Measurements from ENCODE around the gene DLG4. TPM values are rescaled to one million over a fixed set of nuclear protein-coding genes. Genes with fewer than 3 reads are reported as not detected.
"Not testable (repeated sequence)": the region's sequence is repeated elsewhere in the genome, so short reads cannot be mapped to it uniquely, and the experiment has no call there.

Gene DLG4
- total RNA-seq, 2 experiments from 2014 or later: 9.4 to 9.5 TPM

DNA sequence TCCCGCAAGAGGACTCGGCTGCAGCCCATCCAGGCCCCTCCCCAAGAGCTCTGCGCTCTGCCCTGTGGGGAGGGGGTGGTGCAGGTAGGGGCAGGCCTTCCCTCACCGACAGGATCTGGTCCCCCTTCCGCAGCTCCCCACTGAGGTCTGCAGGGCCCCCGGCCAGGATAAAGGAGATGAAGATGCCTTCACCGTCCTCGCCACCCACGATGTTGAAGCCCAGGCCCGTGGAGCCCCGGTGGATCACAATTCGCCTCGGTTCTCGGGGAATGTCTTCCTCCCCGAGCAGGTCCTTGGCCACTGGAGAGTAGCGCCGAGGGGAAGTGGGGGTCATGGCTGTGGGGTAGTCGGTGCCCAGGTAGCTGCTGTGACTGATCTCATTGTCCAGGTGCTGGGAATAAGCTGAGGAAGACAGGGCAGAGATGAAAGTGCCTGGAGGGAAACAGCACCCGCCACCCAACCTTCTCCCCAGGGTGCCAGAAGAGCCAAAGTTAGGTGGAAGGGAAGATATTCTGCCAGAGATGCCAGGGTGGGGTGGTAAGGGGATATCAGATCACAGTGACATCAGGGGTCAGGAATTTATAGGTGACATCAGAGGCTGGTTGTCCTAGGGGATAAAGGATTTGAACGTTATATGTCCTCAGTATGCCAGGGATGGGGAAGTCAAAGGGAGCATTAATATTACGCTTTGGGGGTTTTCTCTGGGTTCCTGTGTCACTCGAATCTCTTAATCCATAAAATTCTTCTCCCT, 22.8 kb downstream of the DLG4 start:
- peak overlapping the region; percentile 36 for H3K27ac Mint-ChIP-seq
- no peaks in the 10 kb centered on the region for H3K4me1 Mint-ChIP-seq
- no peaks in the 10 kb centered on the region for H3K36me3 Mint-ChIP-seq (ENCODE audit: low read depth)
- no peak overlapping the region for H3K4me3 Mint-ChIP-seq
- no peaks in the 10 kb centered on the region for H3K27me3 Mint-ChIP-seq
- DNase-seq: no peak
- ChIA-PET CTCF (interaction anchor here (0.9 kb wide), 1 partner anchor 65 kb away, joined by 3 read pairs; no protein-coding TSS in a partner anchor), POLR2A (no interaction called here)
- H3K9me3 Mint-ChIP-seq: no peaks in the 10 kb centered on the region

DNA sequence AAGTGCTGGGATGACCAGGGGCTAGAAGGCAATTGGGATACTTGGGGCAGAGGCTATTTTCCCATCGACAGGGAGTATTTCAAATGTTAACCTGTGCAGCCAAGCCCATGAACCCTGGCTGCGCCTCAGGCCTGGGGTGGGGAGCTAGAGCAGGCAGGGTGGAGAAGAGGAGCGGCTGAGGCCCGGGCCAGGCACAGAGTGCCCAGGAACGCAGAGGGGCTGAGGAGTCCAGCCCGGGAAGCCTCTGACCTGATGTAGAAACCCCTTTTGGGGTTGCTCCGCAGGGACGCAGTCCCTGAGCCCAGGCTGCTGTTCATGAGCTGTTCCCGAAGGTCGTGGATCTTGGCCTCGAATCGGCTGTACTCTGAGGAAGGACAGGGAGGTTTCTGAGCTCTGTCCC, 23.7 kb downstream of the DLG4 start:
- no peak for DNase-seq
- POLR2A ChIA-PET: no interaction called here
- Mint-ChIP-seq H3K4me3 (no peak overlapping the region), H3K36me3 (ENCODE audit: low read depth) (no peaks in the 10 kb centered on the region), H3K27ac (no peak overlapping the region), H3K27me3 (no peaks in the 10 kb centered on the region), H3K9me3 (no peaks in the 10 kb centered on the region), H3K4me1 (no peaks in the 10 kb centered on the region)
- CTCF ChIA-PET: interaction anchor here (0.7 to 0.9 kb wide), 3 partner anchors 11 to 64 kb away, joined by 3 read pairs; no protein-coding TSS in a partner anchor

DNA sequence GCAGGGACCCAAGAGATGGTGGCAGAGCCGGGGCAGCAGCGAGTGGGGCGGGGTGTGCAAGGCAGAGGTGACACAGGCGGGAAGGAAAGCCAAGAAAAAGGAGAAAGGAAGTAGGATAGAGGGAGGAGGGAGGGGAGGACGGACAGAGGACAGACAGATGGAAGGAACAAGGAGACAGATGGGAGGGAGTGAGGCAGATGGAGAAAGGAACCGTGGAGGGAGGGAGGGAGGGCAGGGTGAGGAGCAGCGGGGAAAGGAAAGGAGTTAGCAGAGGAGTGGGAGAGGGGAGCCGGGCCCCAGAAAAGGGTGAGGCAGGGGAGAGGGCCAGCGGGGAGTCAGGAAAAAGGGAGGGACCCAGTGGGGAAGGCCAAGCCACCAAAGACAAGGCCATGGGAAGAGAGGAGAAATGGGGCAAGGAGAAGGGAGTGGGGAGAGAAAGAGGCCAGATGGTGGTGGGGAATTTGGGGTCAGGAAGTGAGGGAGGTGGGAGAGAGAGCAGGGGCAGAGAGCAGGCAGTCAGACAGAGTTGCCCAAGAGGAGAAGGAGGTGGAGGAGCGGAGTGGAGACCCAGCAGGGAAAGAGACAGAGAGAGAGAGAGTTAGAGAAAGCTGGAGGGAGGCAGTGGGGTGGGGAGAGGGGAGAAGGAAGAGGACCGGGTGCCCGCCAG, 27.2 kb downstream of the DLG4 start:
- H3K27me3 Mint-ChIP-seq: no peaks in the 10 kb centered on the region
- no peak overlapping the region for H3K4me3 Mint-ChIP-seq
- ChIA-PET CTCF (no interaction called here), POLR2A (no interaction called here)
- H3K36me3 Mint-ChIP-seq (ENCODE audit: low read depth): no peaks in the 10 kb centered on the region
- no peaks in the 10 kb centered on the region for H3K4me1 Mint-ChIP-seq
- no peak for DNase-seq
- no peak overlapping the region for H3K27ac Mint-ChIP-seq
- no peaks in the 10 kb centered on the region for H3K9me3 Mint-ChIP-seq

DNA sequence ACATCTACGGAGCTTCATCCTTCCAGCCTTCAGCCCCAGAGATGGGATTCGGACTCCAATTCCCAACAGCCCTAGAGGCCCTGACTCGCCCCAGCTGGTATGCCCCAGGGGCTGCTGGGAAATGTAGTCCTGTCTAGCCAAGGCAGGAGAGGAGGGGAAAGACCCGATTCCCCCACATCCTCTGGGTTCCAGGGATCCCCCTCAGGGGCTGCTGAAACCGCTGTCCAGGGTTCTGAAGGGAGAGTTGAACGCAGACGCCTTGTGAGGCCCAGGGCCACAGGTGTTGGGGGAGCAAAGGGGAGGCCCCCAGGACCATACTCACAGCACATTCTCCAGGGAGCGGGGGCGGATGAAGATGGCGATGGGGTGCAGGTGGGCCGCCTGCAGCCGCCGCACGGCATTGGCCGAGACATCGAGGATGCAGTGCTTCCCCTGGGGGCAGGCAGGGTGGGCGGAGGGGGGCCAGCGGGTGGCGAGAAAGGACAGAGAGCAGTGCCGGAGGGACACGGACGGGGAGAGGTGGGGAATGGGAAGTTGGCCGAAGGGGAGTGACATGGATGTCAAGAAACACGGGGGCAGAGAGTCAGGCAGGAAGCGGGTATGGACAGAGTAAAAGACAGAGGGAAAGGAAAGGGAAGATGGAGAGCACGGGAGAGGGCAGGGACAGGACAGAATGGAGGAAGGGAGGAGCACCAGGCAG, 27.9 kb downstream of the DLG4 start:
- no peaks in the 10 kb centered on the region for H3K9me3 Mint-ChIP-seq
- no peaks in the 10 kb centered on the region for H3K36me3 Mint-ChIP-seq (ENCODE audit: low read depth)
- no peaks in the 10 kb centered on the region for H3K4me1 Mint-ChIP-seq
- no peaks in the 10 kb centered on the region for H3K27me3 Mint-ChIP-seq
- H3K27ac Mint-ChIP-seq: no peak overlapping the region
- H3K4me3 Mint-ChIP-seq: no peak overlapping the region
- ChIA-PET POLR2A (no interaction called here), CTCF (no interaction called here)
- peak; percentile 35 for DNase-seq

DNA sequence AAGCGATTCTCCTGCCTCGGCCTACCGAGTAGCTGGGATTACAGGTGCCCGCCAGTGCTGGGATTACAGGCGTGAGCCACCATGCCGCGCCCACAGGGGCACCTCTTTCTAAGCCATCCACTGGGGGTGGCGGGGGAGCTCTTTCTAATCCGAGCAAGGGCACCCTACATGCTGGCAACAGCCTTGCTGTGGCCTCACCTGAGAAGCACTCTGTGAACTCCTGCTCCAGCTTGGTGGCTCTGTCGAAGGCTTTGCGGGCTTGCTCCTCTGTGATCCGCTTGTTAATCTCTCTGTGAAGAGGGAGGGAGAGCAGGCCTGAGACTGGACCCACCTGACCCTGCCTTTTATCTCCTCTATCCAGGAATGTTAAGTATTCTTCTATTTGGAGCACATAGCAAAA, 28.6 kb downstream of the DLG4 start:
- ChIA-PET POLR2A (no interaction called here), CTCF (no interaction called here)
- Mint-ChIP-seq H3K9me3 (no peaks in the 10 kb centered on the region), H3K27me3 (no peaks in the 10 kb centered on the region), H3K27ac (no peak overlapping the region), H3K4me3 (no peak overlapping the region), H3K36me3 (ENCODE audit: low read depth) (no peaks in the 10 kb centered on the region), H3K4me1 (peaks cover 4% of the 10 kb centered on the region)
- no peak for DNase-seq

DNA sequence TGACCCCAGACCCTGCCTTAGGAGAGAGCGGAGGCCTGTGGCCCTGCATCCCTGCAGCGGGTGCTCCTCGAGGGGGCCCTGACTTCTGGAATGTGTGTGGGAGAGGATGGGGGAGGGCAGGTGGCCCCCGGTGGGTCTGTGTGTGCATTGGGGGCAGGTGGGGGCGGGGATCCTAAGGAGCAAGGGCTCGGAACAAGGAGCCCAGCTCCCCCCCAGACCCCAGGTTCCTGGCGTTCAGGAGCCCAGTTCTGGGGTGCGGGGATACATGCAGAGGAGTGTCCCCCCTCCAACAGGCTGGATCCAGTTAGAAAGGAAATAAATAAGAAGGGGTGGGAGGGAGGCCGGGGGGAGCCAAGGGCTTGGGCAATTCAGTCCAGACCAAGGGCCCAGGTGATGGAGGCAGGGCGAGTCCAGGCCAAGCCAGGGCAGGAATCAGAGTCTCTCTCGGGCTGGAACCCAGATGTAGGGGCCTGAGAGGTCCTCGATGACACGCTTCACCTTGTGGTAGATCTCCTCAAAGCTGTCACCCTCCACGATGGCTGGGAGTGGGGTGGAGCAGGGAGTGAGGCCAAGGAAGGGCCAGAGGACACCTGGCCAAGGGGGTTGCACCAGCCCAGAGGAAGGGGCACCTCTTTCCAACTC, 29.2 kb downstream of the DLG4 start:
- CTCF ChIA-PET: interaction anchor here (0.6 kb wide), 1 partner anchor 182 kb away, joined by 5 read pairs; no protein-coding TSS in a partner anchor
- POLR2A ChIA-PET: no interaction called here
- Mint-ChIP-seq H3K4me3 (no peak overlapping the region), H3K27me3 (no peaks in the 10 kb centered on the region), H3K9me3 (no peaks in the 10 kb centered on the region), H3K36me3 (ENCODE audit: low read depth) (no peaks in the 10 kb centered on the region), H3K27ac (no peak overlapping the region), H3K4me1 (peaks cover 4% of the 10 kb centered on the region)
- no peak for DNase-seq

DNA sequence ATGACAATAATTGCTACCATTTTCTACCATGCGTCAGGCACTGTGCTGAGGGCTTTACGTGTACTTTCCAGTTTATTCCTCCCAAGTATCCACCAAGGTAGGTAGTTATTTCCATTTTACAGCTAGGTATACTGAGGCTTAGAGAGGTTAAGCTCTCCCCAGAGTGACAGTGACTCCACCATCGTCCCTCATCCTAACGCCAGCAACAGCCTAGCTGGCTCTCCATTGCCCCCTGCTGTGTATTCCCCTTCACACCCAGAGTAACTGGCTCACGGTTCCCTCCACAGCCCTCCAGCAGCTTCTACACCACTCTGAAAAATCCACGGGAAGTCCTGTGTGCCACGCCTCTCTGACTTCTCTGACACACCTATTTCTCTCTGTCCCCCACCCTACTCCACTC, 33.4 kb downstream of the DLG4 start:
- POLR2A ChIA-PET: no interaction called here
- Mint-ChIP-seq H3K27ac (no peak overlapping the region), H3K4me1 (peaks cover 4% of the 10 kb centered on the region), H3K36me3 (ENCODE audit: low read depth) (no peaks in the 10 kb centered on the region), H3K4me3 (no peak overlapping the region), H3K27me3 (no peaks in the 10 kb centered on the region), H3K9me3 (no peaks in the 10 kb centered on the region)
- CTCF ChIA-PET: interaction anchor here (0.6 kb wide), 1 partner anchor 155 kb away, joined by 3 read pairs; no protein-coding TSS in a partner anchor
- no peak for DNase-seq

DNA sequence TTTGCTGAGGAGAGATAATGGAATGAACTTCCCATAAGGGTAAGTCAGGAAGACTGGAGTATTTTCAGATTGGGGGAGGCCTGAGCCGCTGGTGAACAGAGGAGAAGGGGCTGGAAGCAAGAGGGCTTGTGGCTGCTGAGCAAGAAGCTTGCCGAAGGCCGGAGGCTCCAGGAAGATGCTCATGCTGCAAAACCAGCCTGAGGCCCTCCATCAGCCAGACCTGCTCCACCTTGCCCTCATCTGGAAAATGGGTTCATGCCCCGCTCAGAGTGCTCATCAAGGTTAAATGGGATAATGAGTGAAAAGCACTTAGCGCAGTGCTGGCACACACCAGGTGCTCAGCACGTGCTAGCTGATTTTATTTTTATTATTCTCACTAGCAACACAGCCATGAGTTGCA, 35.0 kb downstream of the DLG4 start:
- CTCF ChIA-PET: interaction anchor here (1.0 to 1.2 kb wide), 2 partner anchors 11 to 132 kb away, joined by 3 to 4 read pairs; no protein-coding TSS in a partner anchor
- Mint-ChIP-seq H3K27ac (no peak overlapping the region), H3K36me3 (ENCODE audit: low read depth) (no peaks in the 10 kb centered on the region), H3K4me1 (peaks cover 4% of the 10 kb centered on the region), H3K4me3 (no peak overlapping the region), H3K27me3 (no peaks in the 10 kb centered on the region), H3K9me3 (no peaks in the 10 kb centered on the region)
- no peak for DNase-seq
- POLR2A ChIA-PET: no interaction called here

DNA sequence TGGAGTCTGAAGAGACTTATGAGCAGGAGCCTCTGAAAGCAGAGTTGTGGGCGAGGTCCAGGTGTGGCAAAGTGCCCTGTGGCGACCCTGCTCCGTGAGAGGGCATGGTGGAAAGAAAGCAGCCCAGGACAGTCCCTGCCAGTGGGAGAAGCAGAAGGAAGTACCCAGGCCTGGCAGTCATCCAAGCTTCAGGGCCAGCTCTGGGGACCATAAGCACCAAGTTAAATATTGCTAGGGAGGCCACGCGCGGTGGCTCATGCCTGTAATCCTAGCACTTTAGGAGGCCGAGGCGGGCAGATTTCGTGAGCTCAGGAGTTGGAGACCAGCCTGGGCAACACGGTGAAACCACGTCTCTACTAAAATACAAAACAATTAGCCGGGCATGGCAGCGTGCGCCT, 35.5 kb downstream of the DLG4 start:
- ChIA-PET POLR2A (no interaction called here), CTCF (no interaction called here)
- DNase-seq: no peak
- H3K9me3 Mint-ChIP-seq: no peaks in the 10 kb centered on the region
- H3K36me3 Mint-ChIP-seq (ENCODE audit: low read depth): no peaks in the 10 kb centered on the region
- peaks cover under 1% of the 10 kb centered on the region for H3K27me3 Mint-ChIP-seq
- H3K27ac Mint-ChIP-seq: no peak overlapping the region
- H3K4me3 Mint-ChIP-seq: no peak overlapping the region
- H3K4me1 Mint-ChIP-seq: peaks cover 4% of the 10 kb centered on the region

DNA sequence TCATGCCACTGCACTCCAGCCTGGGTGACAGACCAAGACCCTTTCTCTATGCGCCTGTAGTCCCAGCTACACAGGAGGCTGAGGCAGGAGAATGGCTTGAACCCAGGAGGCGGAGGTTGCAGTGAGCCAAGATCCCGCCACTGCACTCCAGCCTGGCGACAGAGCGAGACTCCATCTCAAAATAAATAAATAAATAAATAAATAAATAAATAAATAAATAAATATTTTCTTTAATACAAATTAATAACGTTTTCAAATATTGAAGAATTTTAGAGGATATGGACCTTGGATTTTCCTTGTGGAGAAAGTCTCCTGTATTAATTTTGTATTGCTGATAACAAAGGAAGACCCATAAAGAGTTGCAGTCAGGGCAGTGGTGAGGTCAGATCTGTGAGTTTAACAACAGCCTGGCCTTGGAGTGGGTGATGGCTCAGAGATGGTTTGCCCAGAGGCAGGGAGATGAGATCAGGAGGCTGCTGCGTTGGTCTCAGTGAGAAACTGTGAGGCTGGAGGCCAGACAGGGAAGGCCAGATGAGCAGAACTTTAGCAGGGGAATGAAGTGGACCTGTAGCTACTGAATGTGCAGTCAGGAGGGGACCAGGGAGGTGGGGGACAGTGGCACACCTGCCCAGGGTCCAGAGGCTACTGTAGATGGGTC, 36.1 kb downstream of the DLG4 start:
- ChIA-PET POLR2A (interaction anchor here (0.6 kb wide), 1 partner anchor 19 kb away, joined by 5 read pairs; no protein-coding TSS in a partner anchor), CTCF (no interaction called here)
- Mint-ChIP-seq H3K9me3 (no peaks in the 10 kb centered on the region), H3K4me3 (no peak overlapping the region), H3K27ac (no peak overlapping the region), H3K4me1 (peaks cover 4% of the 10 kb centered on the region), H3K27me3 (peaks cover 2% of the 10 kb centered on the region), H3K36me3 (ENCODE audit: low read depth) (no peaks in the 10 kb centered on the region)
- no peak for DNase-seq

DNA sequence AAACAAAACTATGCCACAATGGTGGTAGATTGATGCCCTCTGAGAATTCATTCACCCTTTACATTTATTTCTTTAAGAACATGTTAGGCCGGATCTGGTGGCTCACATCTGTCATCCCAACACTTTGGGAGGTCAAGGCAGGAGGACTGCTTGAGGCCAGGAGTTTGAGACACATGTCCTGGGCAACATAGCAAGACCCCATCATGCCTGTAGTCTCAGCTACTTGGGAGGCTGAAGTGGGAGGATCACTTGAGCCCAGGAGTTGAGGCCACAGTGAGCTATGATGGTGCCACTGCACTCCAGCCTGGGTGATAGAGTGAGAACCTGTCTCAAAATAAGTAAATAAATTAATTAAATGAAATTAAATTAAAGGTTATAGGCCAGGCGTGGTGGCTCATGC, 37.5 kb downstream of the DLG4 start:
- DNase-seq; H3K4me3 Mint-ChIP-seq; H3K9me3 Mint-ChIP-seq; H3K27ac Mint-ChIP-seq; POLR2A ChIA-PET; H3K36me3 Mint-ChIP-seq (ENCODE audit: low read depth): not testable (repeated sequence)
- peaks cover 13% of the 10 kb centered on the region for H3K27me3 Mint-ChIP-seq
- H3K4me1 Mint-ChIP-seq: peaks cover 17% of the 10 kb centered on the region
- CTCF ChIA-PET: interaction anchor here (0.6 to 1.1 kb wide), 3 partner anchors 34 to 606 kb away, joined by 3 read pairs; no protein-coding TSS in a partner anchor

Data from activated CD4-positive, alpha-beta T cell treated with anti-CD3 and anti-CD28 coated beads, Interleukin-2, amount 10 ng/mL, durations not matched to agents 7 days and 5 days (primary cell).